GM12892 (cell line): Measurements from ENCODE around the gene EVX2.

ENCODE experiments used
- POLR2A ChIP-seq: IDR thresholded peaks from 2 replicates; pipeline ENCODE4 v1.6.1; 2011; ENCODE audit warnings: low read depth, low read length, control low read depth
- POLR2AphosphoS5 ChIP-seq: IDR thresholded peaks from 2 replicates; pipeline ENCODE4 v1.6.1; 2011; ENCODE audit warnings: low read depth, low read length, control low read depth
- TAF1 ChIP-seq: IDR thresholded peaks from 2 replicates; pipeline ENCODE4 v1.6.1; 2011; ENCODE audit warnings: low read depth, mild to moderate bottlenecking, control low read depth, low read length, borderline replicate concordance

- TF ChIP-seq POLR2A = no peak
- TF ChIP-seq POLR2AphosphoS5 = no peak
- TF ChIP-seq TAF1 = no peak
These were observed 9.6 kb upstream of the EVX2 start for GRCh38 chr2:176093145-176093897.
